HG03097 (cell line): ENCODE measurements around the gene ADGRG7.

Experiments used
- ATAC-seq: cut with Tn5 transposase; IDR thresholded peaks from one replicate; pipeline ENCODE4 v1.9.1; 2021; ENCODE audit not compliant: unreplicated experiment, low FRiP score

ADGRG7 gene

GRCh38 chr3:100732435-100732834, 123.0 kb downstream of the ADGRG7 start:
- ATAC-seq, result no peak

GRCh38 chr3:100737334-100737733, 127.9 kb downstream of the ADGRG7 start:
- ATAC-seq, result no peak

- no peak for ATAC-seq
These were observed 130.8 kb downstream of the ADGRG7 start for GRCh38 chr3:100740207-100740606.

GRCh38 chr3:100743535-100743934, 134.1 kb downstream of the ADGRG7 start:
- no peak for ATAC-seq

- ATAC-seq, result no peak
These were observed 135.3 kb downstream of the ADGRG7 start for GRCh38 chr3:100744671-100745070.
